ENCODE results near the gene POFUT1.

DNA sequence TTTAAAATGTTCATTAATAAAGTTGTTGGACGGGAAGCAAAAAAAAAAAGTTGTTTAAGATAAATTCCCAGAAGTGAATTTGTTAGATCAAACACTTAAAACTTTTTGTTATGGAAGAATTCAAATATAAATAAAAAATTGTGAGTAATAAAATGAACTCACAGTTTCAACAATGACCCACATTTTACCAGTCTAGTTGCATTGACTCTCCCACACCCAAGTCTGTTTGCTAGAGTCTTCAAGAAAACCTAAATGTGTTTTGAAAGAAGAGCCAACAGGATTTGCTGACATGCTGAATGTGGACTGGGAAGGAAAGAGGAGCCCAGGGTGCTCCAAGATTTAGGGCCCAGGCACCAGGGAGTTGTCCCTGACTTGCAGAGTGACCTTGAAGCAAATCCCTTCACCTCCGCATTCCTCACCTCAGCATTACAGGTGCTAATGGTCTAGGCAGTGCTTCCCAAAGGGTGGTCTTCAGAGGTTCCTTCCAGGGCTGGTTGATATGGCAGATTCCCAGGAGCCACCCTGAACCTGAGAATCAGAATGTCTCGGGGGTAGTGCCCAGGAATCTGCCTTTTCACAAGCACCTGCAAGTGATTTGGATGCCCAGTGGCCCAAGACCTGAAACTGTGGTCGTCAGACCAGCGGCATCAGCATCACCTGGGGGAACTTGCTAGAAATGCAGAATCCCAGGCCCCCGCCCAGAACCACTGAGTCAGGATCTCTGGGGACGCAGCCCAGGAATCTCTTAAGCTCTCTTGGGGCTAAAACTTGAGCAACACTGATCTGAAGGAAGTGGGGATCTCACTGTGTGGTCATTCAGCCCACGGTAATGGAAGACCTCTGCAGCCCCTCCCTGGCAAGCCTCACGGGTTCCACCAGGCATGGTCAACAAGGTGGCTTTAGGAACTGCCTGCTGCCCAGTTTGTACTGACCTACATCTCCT lies 31.1 kb downstream of the POFUT1 start:
- TF ChIP-seq, protein P1, sequence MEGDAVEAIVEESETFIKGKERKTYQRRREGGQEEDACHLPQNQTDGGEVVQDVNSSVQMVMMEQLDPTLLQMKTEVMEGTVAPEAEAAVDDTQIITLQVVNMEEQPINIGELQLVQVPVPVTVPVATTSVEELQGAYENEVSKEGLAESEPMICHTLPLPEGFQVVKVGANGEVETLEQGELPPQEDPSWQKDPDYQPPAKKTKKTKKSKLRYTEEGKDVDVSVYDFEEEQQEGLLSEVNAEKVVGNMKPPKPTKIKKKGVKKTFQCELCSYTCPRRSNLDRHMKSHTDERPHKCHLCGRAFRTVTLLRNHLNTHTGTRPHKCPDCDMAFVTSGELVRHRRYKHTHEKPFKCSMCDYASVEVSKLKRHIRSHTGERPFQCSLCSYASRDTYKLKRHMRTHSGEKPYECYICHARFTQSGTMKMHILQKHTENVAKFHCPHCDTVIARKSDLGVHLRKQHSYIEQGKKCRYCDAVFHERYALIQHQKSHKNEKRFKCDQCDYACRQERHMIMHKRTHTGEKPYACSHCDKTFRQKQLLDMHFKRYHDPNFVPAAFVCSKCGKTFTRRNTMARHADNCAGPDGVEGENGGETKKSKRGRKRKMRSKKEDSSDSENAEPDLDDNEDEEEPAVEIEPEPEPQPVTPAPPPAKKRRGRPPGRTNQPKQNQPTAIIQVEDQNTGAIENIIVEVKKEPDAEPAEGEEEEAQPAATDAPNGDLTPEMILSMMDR (conservative IDR thresholded peaks at IDR 0.05; ENCODE audit: low read depth, low read length), result no peak
- no peak for TF ChIP-seq EZH2 (IDR thresholded peaks at IDR 0.05; ENCODE audit: low read length, unreplicated experiment)
